HG03432 (cell line): ENCODE results near the gene URB1.

Source experiments
- ATAC-seq: cut with Tn5 transposase; IDR thresholded peaks from one replicate; pipeline ENCODE4 v1.9.1; 2021; ENCODE audit warnings: mild to moderate bottlenecking, moderate library complexity; ENCODE audit not compliant: unreplicated experiment

URB1 gene

DNA sequence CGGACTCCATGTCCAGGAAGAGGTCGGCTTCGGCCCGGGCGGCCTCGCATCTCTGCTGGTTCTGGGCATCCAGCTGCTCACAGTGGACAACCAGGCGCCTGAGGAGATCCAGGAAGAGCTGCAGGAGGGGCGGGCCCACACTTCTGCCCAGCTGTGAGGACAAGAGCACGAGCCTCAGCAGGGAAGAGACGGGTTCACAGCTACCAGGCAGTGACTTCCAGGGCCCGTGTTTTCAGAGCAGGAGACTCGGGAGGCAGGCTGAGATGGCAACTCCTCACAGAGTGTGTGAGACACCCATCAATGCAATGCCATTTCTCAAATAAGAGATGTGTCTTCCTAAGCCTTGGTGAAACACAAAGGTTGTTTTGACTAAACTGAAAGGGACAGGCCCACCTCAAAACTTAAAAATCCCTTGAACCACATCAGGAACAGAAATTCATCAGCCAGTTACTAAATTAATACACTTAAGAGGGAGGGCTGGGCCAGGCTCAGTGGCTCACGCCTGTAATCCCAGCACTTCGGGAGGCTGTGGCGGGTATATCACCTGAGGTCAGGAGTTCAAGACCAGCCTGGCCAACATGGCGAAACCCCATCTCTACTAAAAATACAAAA, 43.4 kb downstream of the URB1 start:
- ATAC-seq = no peak

DNA sequence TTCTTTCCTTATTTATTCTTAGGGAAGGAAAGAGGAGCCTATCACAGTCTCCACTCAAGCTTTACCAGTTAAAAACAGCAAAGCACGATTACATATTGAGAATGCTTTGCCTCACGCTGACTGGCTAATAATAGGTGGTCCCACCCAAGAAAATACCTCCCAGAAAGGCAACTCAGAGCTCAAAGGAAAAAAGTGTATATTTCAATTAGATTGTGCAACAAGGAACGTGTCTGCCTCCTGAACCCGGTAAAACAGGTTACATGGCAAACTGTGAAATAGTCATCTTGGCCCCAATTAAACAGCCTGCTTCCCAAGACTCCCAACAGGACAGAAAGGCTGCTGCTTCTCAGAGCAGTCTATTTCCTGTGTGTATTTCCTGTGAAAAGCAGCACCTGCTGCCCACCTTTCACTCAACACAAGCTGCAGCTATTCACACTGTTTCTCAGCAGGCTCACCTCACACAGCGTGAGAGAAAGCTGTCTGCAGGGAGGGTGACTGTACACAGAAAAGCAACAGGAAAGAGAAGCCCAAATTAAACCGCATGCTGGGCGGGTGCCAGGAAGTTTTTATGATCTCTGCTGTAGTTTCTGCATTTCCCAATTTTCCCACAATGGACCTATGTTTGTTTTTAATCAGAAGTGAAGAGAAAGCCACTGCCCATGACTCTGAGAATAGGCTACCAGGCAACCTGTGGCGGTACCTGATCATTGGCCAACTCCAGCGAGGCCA, 44.0 kb downstream of the URB1 start:
- no peak for ATAC-seq

GRCh38 chr21:32347977-32348376, 44.8 kb downstream of the URB1 start:
- ATAC-seq = no peak

DNA sequence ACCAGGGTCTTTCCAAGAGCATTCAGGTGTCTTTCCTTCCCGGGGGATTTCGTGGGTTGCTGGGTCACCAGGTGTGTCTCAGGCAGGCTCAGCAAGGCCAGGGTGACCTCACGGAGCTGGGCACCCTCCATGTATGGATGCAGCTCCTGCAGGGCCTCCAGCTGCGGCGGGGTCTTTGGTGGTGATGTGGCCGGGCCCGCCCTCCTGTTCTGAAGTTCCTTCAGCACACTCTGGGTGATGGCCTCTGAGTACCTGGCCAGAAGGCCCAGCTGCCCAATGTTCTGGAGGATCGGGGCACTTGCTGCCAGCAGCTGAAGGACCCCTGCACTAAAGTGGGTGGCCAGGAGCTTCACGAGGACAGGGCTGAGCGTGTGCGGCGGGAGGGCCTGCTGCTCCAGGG, 45.5 kb downstream of the URB1 start:
- ATAC-seq = no peak

DNA sequence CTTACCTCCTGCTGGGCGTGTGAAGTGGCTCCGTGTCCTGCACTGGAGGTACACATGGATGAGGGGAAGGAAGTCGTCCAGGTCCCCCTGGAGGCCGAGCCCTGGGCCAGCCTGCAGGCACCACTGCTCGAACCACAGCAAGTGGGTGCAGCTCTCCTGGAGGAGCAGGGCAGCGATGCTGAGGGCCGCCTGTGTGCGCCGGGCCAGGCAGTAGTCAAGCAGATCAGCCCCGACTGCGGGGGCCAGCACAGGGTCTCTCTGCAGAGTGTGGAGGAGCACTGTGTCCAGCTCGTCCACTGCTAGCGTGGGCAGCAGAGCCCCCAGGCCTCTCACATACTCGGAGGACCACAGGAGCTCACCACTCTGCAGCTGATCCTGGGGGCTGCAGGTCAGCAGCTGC, 45.9 kb downstream of the URB1 start:
- ATAC-seq = no peak

- ATAC-seq = no peak
Measured at GRCh38 chr21:32340863-32341848, 51.7 kb downstream of the URB1 start.

DNA sequence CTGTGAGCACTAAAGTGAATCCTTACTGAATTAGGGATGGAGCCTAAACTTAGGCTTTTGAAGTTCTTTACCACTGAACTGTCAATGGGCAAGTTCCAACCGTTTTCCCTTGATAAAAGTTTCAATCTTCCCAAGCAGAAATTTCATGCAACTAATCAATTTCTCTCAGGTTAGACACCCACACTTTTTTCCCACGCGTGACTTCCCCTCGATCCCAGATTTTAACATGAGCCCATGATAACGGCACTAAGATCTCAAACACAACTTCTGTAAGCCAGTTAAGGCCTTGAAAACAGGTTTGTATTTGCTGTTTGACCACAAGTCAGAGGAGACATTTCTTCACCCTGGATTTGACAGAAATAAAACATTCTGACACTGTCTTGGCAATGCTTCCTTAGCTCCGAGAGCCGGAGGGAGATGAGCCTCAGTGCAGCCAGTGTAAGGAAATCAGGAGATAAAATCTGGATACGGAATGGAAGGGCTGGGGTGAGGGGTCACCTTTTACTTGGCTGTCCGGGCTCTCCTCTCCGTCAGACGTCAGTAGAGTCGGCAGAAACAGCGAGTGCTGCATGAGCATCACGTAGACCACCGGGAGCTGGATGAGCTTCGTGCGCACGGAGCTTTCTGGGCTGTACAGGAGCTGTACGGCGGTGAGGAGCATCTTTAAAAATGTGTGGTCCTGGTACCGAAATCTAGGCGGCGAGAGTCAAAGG, 54.4 kb downstream of the URB1 start:
- no peak for ATAC-seq

DNA sequence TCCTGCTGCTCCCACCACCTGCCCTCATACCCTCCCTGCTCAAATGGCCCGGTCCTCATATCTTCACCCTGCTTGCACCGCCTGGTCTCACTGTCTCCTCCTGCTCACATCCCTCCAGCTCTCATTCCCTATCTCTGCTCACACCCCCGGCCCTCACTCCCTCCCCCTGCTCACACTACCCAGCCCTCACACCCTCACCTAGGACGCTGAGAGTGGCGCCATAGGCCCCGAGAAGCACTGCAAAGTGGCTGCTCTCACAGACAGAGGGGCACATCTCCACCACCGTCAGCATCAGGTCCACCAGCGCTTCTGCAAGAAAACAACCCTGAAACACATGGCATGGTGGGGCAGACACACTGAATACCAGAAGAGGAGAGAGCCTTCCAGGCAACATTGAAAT, 55.6 kb downstream of the URB1 start:
- ATAC-seq = no peak

GRCh38 chr21:32336711-32337110, 56.1 kb downstream of the URB1 start:
- no peak for ATAC-seq

DNA sequence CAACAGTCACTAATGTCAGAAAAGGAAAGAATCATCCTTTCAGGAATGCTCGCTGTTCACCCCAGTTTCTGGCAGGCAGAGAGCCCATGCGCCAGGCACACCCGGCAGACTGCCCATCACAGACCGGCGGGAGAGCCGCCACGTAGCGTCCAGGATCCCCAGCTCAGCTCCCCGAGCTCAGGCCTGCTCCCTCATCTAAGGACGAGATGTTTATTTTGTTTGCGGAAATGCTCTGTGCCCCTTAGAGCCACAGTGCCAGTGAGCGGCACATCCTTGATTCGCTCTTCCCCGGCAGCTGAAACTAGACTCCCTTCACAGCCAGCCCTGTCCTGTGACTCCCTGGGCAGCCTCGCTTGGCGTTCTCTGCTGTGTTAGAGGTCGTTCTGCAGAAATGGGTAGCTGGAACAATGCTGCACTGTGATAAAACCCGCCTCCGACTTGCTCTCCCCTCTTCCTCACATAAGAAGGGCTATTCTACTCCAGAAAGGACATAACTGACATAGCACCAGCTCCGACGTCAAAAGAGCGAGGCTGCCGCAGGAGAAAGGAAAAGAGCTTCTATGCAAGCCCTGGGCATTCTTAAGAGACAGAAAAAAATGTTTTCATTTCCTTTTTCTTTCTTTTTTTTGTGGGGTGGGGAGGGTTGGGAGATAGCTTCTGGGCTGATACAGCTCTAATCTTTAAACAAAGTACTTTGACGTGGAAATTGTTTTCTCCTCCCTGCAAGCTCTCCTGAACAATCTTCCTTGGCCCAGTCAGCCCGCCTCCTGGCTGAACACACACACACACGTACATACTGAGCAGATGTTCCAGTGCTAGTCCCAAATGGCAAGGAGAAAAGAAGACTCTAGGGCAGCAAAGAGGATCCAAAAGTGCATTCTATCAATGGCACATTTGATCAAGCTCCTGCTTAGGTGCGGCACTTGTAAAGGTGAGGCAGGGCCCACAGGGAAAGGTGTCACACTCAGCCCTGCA, 56.9 kb downstream of the URB1 start:
- no peak for ATAC-seq

GRCh38 chr21:32334980-32335531, 57.8 kb downstream of the URB1 start:
- ATAC-seq = no peak

GRCh38 chr21:32333953-32334673, 58.7 kb downstream of the URB1 start:
- ATAC-seq = no peak

DNA sequence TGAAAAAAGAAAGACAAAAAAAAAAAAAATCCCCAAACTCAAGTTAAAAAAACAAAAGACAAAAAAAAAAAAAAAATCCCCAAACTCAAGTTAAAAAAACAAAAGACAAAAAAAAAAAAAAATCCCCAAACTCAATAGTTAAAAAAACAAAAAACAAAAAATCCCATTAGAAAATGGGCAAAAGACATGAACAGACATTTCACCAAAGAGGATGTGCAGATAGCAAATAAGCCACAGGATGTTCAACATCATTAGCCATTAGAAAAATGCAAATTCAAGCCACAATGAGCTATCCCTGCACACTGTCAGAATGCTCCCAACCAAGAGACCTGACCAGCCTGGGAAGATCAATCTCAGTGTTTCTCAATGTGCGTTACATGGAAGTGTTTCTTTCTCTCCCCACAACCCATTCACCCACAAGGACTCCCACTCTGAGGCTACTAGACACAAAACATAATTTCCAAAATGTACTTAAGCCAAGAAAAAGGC, 60.3 kb downstream of the URB1 start:
- ATAC-seq = no peak

- no peak for ATAC-seq
Measured at GRCh38 chr21:32331444-32332305, 61.1 kb downstream of the URB1 start.

DNA sequence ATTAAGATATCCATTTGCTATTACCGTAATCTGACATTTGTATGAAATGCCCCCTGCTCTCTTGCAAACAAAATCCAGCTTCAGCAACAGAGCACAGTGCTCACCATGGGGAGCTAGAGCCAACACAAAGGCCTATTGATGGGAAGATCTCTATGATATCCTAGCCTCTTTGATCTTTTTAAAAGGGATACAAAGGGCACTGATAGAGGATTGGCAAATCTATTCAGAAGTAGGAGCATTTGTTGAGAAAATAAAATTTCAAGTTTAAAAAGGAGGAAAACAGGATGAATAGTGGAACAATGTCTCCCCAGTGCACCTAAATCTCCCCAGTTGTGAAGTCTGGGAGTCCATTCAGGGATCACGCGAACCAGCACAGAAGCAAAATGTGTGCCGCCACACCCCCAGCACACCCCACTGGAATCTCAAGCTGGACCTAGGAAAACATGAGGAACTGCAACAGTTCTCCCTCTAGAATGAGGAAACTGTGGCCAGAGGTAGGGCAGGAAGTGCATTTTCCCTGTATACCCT, 62.0 kb downstream of the URB1 start:
- ATAC-seq = no peak

DNA sequence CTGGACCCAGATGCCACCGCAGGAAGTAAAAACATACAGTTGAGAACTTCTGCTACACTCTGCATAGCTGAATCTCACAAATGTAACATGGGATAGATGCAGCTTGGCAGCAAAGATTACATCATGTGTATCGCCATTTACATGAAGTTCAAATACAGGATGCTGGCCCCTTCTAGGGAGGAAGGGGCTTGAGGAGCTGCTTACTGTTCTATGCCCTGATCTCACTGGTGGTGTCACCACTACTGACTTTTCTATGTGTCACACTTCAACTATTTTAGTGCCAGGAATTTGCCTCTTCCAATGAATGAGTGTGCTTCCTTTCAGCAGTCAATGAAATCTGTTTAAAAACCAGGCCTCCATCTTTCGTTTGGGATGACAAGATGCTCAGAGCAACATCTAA, 63.0 kb downstream of the URB1 start:
- no peak for ATAC-seq

DNA sequence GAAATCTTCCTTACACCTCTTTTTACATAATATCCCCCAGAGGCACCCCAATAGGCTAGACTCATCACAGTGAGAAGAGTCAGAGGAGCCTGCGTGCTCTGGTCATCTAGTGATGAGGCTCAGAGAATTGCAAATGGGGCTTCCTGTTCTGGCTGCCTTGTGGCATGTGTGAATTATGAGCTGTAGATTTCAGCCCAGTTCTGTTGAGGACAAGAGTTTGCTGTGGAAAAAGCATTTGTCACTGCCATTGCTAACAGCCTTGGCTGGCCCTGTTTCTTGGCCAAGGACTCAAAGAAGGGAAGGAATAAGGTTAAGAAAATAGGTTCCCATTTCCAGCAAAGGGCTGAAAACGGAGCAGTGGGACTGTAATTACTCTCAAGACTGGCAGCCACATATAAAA, 63.5 kb downstream of the URB1 start:
- ATAC-seq = no peak

GRCh38 chr21:32328595-32328994, 64.2 kb downstream of the URB1 start:
- ATAC-seq = no peak
